ENCODE data around the gene MYH15.

MYH15 gene

DNA sequence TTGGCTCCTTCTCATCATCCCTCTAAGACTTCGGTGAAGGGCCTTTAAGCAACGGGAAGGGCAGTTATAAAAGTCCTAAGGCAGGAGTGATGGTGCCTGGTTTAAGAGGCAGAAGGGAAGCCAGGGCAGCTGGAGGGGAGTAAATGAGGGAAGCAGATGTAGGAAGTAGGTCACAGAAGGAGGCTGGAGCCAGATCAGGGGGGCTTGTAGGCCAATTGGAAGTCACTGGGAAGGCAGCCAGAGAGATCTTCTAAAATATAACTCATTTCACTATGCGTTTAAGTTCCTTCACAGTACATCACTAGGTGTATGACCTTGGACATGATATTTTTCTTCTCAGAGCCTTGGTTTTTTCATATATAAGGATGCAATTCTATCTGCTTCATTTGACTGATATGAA lies 94.7 kb downstream of the MYH15 start:
- no peak for DNase-seq (ENCODE audit: low read depth in 2 of 2)

DNA sequence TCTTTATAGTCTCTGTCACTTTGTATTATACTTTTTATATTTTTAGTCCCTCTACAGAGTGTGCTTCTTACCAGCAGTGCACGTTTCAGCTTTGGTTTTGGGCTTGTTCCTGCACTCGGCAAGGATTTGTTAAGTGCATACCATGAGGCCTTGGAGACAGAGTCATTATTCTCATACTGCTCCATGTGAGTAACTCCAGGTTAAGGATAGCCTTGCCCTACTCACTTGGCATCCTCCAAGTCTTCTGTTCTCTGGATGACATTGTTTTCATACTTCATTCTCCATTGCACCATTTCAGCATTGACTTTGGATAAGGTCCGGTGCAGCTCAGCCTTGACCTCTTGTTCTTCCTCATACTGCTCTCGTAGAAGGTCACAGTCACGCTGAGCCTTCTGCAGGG lies 96.4 kb downstream of the MYH15 start:
- no peak for DNase-seq (ENCODE audit: low read depth in 2 of 2)

DNA sequence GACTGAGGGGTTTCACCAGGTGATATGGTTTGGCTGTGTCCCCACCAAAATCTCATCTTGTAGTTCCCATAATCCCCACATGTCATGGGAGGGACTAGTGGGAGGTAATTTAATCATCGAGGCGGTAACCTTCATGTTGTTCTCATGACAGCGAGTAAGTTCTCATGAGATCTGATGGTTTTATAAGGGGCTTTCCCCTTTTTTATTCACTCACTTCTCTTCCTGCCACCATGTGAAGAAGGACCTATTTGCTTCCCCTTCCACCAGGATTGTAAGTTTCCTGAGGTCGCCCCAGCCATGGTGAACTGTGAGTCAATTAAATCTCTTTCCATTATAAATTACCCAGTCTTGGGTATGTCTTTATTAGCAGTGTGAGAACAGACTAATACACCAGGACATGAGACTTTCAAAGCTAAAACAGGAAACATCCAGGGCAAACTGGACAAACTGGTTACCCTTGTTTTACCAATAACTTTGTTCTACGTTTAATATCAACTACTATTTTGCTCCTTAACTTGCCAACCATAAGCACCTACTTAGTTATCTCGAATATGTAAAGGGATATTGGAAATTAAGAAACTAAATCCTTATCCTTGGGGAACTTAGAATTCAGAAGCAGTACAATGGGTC lies 98.2 kb downstream of the MYH15 start:
- DNase-seq (ENCODE audit: low read depth in 2 of 2): no peak

DNA sequence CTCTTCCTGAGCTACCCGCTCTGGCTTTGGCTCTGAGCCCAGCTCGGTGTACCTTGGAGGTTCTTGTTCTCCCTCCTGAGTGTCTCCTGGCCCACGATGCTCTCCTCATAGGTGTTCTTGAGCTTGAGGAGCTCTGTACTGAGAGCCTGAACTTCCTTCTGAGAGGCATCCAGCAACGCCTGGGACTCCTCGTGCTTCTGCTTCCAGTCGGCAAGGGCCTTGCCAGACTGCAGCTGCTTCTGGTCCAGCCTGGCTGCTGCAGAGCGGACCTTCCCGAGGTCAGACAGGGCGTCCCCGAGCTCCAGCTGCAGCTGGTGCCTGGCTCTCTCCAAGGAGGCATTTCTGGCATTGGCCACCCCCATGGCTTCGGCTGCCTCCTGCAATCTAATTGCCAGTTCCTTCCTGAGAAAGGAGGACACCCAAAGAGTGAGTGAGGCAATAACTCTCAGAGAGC lies 99.8 kb downstream of the MYH15 start:
- DNase-seq (ENCODE audit: low read depth in 2 of 2): no peak

DNA sequence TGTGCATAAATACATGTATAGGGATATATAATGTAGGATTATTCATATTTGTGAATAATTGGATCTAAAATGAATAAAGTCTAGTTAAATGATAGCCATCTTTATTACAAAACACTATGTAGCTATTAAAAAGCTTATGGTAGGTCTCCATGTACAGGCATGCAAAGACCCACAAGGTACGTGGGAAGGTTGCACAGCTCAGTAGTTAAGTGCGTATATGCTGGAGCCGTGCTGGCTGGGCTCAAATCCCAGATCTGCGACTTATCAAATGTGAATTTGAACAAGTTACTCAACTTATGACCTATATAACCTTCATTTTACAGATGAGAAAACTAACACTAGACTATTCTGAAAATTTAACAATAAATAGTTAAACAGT lies 100.6 kb downstream of the MYH15 start:
- no peak for DNase-seq (ENCODE audit: low read depth in 2 of 2)

DNA sequence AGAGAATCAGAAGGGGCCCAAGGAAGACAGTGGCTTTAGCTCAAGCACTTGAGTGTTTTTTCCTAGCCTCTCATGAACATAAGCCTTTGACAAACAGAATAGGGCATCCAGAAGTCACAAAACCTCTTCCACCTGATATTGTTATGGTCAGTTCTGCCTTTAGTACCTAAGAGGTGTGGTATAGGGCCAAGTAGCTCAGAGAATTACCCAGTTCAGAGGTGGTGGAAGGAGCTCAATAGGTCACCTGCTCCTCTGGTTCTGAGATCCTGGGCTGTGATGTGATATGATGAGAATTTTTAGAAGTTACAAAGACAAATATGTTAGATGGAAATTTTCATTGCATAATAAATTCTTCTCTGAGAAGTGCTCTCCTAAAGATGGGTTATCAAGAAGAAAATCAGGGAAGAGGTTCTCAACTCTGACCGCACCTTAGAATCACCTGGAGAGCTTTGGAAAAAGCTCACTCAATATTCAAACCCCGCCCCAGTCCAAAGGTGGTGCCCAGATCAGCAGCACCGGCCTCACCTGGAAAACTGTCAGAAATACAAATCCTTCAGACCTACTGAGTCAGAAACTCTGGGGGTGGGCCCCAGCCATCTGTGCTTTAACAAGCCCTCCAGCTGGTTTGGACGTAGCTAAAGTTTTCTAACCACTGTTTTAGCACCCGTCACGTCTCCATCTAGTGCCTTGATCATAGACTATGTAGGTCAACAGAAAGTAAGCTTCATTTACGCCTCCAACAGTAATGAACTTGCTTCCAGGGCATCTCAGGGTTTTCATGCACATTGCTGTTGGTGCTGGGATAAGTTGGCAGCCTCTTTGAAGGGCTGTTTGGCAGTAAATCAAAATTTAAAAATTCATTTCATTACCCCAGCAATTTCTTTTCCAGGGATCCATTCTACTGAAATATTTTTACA lies 101.3 kb downstream of the MYH15 start:
- no peak for DNase-seq (ENCODE audit: low read depth in 2 of 2)

DNA sequence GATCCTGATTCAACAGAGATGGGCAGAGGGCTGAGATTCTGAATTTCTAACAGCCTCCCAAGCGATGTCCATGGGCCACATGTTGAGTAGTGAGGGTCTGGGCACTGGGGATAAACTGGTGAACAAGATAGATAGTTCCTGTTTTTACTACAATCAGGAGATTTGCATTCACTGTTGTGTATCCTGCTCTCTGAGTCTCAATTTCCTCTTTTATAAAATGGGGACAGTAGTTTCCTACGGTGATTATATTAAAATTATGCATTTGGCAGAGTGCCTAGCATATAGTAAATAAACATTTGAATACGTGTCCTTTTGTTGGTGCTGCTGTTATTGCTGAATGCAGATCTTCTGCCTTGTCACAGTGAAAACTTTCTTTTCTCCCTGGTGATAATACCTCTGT lies 102.5 kb downstream of the MYH15 start:
- no peak for DNase-seq (ENCODE audit: low read depth in 2 of 2)

DNA sequence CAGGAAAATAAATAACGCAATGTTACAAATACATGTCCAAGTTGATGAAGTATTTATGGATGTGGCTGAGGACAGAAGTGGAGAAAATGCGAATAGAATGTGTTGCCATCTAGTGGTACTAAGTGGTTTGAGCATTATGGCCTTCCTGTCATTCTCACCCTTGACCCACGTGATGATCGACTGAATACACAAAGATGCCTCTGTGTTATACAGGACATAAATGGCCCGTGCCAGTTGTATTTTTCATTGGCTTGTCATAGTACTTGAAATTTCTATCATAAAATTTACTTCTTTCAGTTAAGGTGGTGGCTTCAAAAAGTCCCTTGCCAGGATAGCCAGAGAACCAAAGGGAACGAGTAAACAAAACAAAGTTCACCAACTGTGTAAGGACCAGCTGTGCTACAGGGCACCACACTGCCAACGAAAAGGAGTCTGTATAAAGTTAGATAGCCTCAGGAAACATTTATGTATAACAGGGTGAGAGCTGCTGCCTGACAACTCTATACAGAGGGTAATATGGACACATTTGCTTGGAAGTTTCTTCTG lies 103.7 kb downstream of the MYH15 start:
- DNase-seq (ENCODE audit: low read depth in 2 of 2): no peak

DNA sequence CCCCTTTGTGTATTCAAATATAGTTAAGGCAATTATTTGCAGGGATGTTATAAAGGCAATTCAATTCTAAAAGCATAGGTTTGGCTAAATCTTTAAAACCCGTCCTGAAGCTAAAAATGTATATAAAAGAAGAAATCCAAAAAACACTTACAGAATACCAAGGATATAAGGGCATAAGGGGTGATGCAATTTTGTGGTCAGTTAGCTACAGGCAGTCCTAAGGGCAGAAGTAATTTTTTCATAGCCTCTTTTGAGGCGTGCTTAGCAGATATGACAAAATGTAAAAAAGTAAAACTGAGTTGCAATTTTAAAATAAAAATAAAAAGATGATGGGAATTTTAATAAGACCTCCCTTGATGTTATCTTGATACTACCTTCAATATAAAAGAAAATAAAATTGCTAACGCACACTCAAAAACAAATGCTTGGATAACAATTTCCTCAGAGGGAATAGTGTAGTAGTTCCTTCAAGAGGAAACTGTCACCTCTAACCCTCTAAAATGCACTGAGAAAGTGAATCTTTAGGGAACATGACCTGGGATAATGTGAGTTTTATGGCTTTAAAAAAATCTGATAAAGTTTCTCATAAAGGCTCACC lies 104.2 kb downstream of the MYH15 start:
- DNase-seq (ENCODE audit: low read depth in 2 of 2): no peak

DNA sequence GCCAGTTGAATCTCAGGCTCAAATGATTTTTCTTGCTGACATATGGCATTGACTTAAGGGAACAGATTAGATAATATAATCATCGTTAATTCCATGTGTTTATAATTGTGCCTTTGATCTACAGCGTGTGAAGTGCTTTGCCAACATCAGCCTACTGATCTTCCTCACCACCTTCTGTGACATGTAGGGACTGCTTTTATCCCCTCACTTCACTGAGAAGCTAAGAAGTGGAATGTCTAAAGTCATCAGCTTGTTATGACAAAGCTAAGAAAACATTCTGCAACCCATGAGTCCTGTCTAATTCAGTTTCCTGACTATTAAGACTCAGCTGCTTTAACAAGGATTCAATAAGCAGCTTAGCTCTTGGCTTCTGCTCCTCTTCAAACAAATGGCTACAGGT lies 106.0 kb downstream of the MYH15 start:
- DNase-seq (ENCODE audit: low read depth in 2 of 2): no peak

DNA sequence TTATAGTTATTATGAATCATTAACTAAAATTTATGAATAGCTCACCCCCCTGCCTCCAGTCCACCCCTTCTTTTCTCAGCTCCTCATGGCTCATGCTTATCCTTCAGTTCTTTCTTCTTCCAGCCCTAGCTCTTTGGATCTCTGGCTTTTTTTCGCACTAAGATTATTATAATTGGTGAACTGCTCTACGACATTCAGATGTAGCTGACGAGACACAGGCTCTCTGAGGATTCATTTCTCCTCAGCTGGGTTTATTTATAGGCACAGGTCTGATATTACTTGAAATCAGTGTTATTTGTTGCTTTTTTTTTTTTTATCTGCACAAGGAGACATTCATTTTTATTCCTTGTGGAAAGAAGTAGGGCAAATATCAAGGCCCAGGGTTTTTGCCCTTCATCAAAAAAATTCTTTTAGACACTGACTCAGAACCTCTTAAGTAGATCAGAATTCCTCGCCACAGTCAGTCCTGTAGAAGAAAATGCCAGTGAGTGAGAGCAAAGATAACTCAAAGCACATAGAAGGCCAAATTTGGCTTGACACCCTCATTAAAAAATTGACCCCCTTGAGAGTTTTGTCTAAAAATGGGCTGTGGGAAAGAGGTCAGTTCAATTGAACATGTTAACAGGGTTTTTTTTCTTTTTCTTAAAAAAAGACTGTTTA lies 106.6 kb downstream of the MYH15 start:
- DNase-seq (ENCODE audit: low read depth in 2 of 2): no peak

DNA sequence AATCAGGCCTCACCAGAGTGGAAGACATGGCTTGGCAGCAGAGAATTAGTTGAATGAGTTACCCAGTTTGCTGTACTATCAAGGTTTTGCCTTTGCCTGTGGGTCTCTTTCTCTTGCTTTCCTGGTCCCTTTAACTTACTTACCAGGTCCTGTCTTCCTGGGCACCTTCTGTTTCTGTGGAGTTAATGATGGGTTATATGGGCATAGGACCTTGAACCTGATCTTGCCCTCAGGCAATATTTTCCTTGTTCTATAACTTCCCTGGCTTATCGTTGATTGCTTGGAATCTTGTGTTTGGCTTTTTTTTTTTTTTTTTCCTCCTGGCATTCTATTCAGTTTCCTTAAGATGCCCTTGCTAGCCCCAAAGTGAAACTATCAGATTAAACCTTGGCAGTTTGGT lies 107.2 kb downstream of the MYH15 start:
- no peak for DNase-seq (ENCODE audit: low read depth in 2 of 2)

DNA sequence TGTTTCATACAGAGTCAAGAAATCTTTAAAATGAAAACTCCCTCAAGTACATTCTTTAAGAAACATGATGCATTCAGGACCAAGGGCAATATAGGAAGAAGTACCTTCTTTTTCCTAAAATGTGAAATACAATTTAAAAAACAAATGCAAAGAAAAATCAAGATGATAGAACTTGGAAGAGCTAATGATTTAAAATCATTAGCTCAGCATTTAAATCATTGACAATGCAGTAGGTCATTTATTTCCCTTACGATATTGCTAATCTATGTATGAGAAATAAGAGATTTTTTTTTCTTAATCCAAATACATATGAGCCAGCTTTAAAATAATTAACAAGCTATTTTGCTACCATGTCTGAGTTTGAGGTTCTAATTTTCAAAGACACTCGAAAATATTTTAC lies 108.6 kb downstream of the MYH15 start:
- DNase-seq (ENCODE audit: low read depth in 2 of 2): no peak

DNA sequence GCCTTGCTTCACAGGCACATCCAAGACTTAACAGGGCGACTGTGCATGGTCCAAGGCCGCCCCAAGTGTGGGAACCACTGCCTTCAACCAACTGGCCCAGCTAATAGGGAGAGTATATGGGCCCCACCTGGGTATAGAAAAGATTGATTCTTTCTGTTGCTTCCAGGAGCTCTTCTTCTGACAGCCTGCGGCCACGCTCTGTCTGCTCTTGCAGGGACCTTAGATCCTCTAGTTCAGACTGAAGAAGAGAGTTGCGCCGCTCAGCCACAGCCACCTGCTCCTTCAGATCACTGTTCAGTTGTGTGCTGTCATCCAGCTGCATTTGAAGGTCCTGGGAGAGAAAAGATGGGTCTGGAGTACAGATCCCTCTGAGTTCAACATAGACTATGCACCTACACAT lies 111.9 kb downstream of the MYH15 start:
- no peak for DNase-seq (ENCODE audit: low read depth in 2 of 2)

DNA sequence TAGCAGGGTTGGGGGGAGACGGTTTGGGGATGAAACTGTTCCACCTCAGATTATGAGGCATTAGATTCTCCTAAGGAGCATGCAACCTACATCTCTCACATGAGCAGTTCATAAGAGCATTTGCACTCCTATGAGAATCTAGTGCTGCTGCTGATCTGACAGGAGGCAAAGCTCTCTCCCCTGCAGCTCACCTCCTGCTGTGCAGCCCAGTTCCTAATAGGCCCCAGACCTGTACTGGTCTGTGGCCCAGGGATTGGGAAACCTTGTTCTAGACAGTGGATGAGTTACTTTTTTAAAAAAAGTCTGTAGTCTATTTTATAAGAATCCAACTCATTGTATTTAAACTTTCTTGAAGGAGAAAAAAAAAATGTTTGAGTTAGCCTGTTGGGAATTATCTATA lies 114.1 kb downstream of the MYH15 start:
- no peak for DNase-seq (ENCODE audit: low read depth in 2 of 2)

DNA sequence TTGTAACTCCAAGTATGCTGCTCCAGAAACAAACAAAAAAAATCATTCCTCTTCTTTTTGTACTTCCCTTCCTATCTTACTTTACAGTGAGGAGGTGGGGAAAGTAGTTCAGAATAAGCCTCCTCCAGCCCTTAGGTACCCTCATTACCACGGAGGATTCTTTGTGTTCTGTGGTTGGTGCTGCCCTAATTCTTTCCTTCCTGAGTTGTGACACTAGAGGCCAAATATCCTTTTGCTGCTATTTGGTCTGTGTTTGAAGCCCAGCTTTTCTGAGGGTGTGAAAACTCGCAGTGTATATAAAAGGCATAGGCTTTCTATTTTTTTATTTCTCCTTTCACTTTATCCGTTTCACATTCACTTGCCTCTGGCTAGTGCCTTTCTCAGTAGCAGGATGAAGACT lies 115.8 kb downstream of the MYH15 start:
- DNase-seq (ENCODE audit: low read depth in 2 of 2): no peak

DNA sequence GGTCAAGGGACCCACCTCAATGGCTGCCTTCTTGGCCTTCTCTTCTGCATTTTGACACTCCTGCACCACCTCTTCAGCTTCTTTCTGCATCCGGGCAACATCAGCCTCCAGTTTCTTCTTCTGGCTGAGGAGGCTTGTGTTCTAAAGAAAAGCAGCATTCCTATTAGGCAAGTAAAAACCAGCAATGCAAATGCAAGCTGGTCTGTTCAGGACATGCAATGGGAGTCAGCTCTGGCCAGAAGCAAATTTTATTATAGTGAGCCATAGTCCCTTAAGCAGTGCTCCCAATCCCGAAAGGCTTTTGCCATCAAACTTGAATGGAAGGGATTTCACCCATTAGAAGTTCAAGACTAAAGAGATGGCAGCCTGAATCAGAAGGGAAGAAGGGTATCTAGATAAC lies 116.4 kb downstream of the MYH15 start:
- no peak for DNase-seq (ENCODE audit: low read depth in 2 of 2)

DNA sequence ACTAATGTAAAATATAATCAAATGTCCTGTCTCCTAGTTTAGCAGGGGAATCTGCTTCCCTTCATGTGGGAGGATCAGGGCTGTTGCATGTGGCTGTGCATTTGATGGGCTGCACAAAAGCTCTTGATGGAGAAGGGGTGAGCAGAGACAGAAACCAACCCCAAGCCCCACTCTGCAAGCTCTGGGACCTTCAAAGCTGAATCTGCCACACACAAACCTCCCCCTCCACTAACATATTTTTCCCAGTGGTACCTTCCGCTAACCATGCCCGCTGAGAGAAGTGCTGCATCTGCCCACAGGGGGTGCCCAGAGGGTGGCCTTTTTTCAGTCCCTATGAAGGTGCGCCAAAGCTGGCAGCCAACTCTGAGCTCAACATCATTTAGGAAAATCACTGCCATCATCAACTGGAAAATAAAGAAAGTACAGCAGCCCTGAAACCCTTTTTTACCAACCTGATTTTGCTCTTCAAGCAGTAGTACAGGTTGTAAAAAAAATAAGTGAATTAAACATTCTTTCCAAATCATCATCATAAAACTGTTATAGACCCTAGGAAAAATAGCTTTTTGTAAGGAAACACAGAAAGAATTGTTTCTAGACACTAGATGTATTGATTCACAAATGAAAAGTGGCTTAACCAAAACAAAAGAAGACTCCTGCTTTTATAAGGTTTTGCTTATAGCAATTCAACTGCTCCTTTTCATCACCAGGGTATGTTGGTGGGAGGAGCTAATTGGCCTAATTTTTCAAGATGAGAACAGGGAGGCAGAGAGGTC lies 117.1 kb downstream of the MYH15 start:
- no peak for DNase-seq (ENCODE audit: low read depth in 2 of 2)

DNA sequence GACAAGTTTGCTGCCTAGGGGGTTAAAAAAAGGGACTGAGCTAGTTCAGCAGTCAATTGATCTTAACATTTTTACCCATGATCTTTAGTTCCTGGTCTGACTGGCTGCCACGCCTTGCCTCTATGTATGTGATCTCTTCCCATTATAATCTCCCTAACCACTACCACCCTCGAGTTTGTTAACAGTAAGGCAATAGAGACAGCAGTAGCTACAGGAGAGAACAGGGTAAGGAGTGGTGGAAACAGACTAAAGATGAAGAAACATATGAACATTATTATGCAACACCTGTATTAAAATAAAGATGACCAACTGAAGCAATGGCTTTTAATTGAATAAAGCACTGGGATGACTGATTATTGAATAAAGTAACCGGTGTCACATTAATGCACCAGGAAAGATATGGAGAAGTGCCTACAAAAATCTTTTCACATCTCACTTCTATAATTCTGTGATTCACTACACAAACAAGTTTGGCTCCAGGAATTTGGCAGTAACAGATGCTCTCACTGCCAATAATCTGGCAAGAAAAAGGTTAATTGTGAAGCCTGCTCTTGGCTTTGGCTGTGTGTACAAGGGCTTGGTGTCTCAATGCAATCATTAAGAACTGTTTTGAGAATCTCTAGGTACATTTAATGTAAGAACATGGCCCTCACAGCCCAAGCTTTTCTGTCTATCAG lies 118.3 kb downstream of the MYH15 start:
- DNase-seq (ENCODE audit: low read depth in 2 of 2): no peak

DNA sequence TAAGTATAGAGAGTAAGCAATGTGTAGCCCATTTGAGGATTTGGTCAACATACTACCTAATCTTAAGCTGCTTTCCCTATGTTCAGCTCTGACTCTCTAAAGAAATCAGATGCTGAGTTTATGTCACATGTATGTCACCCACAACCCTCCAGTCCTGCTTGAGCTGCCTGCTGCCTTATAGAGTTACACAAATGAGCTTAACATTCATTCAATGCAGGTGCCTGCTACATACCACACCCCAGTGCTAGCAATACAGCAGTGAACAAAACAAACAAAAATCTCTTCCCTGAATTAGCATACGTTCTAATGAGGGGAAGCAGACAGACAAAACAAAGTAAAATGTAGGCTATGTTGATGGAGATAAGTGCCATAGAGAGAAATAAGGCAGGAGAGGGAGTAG lies 121.0 kb downstream of the MYH15 start:
- no peak for DNase-seq (ENCODE audit: low read depth in 2 of 2)

Measured in stimulated activated CD8-positive, alpha-beta memory T cell treated with anti-CD3 and anti-CD28 coated beads, Interleukin-7, amount 100 ng/mL, for 4 hours (primary cell).